ENCODE data around the gene SUCO. TPM values are rescaled to one million over a fixed set of nuclear protein-coding genes. Genes with fewer than 3 reads are reported as not detected.

The SUCO gene
- total RNA-seq, 2 experiments from 2014 or later, result 22.8 TPM

DNA sequence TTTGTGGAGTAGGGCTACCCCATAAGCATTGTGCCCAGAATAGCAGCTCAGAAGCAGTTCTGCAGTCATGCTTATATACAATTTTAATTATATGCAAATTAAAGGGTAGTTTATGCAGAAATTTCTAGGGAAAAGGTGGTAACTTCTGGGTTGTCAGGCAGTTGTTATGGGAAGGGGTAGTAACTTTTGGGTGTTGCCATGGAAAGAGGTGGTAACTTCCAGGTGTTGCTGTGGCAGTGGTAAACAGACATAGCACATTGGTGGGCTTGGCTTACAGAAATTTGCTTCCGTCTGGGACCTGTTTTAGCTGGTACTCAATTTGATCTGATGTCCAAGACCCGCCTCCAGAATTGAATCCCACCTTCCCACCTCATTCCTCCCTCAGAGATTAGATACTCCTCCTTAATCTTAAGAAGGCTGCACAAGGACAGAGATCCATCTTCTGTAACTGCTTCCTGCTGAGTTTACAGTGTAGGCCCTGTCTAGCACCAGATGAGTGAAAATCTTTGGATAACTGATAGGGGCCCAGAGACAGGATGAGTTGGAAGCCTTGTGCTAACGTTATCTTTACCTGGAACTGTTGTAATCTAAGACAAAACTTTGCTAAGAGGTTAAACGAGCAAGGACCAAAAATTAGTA lies 26.7 kb downstream of the SUCO start:
- no peak for DNase-seq
- Mint-ChIP-seq H3K27ac (no peak overlapping the region), H3K36me3 (ENCODE audit: low read depth) (peaks cover 54% of the 10 kb centered on the region), H3K9me3 (peaks cover 2% of the 10 kb centered on the region), H3K27me3 (no peaks in the 10 kb centered on the region), H3K4me3 (no peak overlapping the region), H3K4me1 (ENCODE audit: low read depth) (peaks cover 11% of the 10 kb centered on the region)
- ATAC-seq, result no peak
- TF ChIP-seq, protein P1, sequence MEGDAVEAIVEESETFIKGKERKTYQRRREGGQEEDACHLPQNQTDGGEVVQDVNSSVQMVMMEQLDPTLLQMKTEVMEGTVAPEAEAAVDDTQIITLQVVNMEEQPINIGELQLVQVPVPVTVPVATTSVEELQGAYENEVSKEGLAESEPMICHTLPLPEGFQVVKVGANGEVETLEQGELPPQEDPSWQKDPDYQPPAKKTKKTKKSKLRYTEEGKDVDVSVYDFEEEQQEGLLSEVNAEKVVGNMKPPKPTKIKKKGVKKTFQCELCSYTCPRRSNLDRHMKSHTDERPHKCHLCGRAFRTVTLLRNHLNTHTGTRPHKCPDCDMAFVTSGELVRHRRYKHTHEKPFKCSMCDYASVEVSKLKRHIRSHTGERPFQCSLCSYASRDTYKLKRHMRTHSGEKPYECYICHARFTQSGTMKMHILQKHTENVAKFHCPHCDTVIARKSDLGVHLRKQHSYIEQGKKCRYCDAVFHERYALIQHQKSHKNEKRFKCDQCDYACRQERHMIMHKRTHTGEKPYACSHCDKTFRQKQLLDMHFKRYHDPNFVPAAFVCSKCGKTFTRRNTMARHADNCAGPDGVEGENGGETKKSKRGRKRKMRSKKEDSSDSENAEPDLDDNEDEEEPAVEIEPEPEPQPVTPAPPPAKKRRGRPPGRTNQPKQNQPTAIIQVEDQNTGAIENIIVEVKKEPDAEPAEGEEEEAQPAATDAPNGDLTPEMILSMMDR (IDR thresholded peaks at IDR 0.05), result no peak
- CTCF ChIA-PET, result interaction anchor here (0.7 kb wide), 1 partner anchor 168 kb away, joined by 3 read pairs; no protein-coding TSS in a partner anchor
- POLR2A ChIA-PET, result interaction anchor here (1.7 kb wide), 1 partner anchor 15 kb away, joined by 3 read pairs; no protein-coding TSS in a partner anchor
- intact Hi-C loops (cut with micrococcal nuclease), result no loop called here

DNA sequence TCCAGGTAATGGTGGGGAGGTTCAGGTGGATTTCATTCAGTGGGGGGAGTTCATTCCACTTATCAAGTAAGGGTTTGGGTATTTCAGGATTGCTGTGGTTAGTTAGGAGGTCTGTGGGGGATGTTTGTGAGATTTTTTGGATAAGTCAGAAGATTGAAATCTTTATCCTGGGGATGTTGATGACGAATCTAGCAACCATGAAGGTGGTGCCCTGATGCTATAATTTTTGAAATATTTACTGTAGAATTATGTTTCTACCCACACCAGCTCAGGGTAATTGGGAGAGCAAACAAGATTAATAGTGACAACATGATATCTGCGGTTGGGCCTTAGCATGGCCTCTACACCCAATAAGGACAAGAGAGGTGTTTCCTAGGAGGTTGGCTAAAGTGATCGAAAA lies 28.3 kb downstream of the SUCO start:
- intact Hi-C loops (cut with micrococcal nuclease), result no loop called here
- H3K36me3 Mint-ChIP-seq (ENCODE audit: low read depth), result peaks cover 59% of the 10 kb centered on the region

DNA sequence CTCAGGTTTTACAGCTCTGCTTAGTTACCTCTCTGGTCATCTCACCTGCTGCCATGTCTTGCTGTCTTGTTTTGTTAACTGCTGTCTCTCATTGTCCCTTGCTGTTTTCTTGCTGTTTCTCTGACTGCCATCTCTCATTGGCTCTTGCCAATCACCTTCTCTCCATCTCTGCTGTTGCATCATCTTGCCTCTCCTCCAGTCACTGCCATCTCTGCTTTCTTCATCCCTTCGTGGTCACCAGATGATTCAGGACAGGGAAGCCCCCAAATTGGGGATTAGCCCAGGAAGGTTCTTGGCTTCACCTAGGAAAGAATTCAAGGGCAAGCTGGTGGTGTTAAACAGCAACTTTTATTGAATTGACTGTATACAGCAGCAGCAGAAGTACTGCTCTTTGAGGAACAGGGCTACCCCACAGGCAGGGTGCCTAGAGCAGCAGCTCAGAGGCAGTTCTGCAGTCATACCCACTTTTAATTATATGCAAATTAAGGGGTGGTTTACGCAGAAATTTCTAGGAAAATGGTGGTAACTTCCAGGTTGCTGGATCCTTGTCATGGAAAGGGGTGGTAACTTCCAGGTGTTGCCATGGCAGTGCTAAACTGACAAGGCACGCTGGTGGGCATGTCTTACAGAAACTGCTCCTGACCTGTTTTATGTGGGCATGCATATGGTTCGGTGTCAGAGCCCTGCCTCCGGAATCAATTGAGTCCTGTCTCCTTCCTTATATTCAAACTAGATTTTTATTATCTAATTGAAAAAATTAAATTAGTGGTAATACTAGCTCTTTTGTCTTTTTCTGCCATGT lies 33.4 kb downstream of the SUCO start:
- Mint-ChIP-seq H3K27ac (peak overlapping the region; percentile 80), H3K4me1 (ENCODE audit: low read depth) (peaks cover 13% of the 10 kb centered on the region), H3K27me3 (no peaks in the 10 kb centered on the region), H3K9me3 (peaks cover 5% of the 10 kb centered on the region), H3K4me3 (no peak overlapping the region), H3K36me3 (ENCODE audit: low read depth) (peaks cover 58% of the 10 kb centered on the region)
- peak; percentile 80 for ATAC-seq
- ChIA-PET POLR2A (no interaction called here), CTCF (interaction anchor here (1.0 kb wide), 1 partner anchor 160 kb away, joined by 4 read pairs; no protein-coding TSS in a partner anchor)
- TF ChIP-seq, protein P1 (IDR thresholded peaks at IDR 0.05), result no peak
- DNase-seq, result peak; percentile 33
- intact Hi-C loops (cut with micrococcal nuclease), result no loop called here

More for the DNA sequence above, 28.3 kb downstream of the SUCO start:
- Mint-ChIP-seq H3K4me1 (ENCODE audit: low read depth) (peaks cover 13% of the 10 kb centered on the region), H3K9me3 (peaks cover 2% of the 10 kb centered on the region), H3K27me3 (no peaks in the 10 kb centered on the region), H3K27ac (no peak overlapping the region), H3K4me3 (no peak overlapping the region)
- TF ChIP-seq, protein P1 (IDR thresholded peaks at IDR 0.05), result no peak
- no peak for DNase-seq
- ChIA-PET POLR2A (no interaction called here), CTCF (no interaction called here)
- no peak for ATAC-seq

DNA sequence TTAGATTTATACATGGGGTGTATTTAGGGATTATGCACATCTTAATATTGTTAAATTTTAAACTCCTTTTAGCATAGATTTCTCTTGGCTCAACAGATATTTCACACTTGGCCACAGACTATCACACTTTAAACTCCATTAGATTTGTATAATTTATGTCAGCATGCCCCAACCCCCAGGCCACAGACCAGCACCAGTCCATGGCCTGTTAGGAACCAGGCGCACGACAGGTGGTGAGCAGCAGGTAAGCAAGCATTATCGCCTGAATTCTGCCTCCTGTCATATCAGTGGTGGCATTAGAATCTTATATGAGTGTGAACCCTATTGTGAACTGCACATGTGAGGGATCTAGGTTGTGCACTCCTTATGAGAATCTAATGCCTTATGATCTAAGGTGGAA lies 34.8 kb downstream of the SUCO start:
- Mint-ChIP-seq H3K27me3 (no peaks in the 10 kb centered on the region), H3K4me1 (ENCODE audit: low read depth) (peaks cover 11% of the 10 kb centered on the region)

More for the DNA sequence above, 34.8 kb downstream of the SUCO start:
- Mint-ChIP-seq H3K36me3 (ENCODE audit: low read depth) (peaks cover 53% of the 10 kb centered on the region), H3K4me3 (no peak overlapping the region), H3K9me3 (peaks cover 5% of the 10 kb centered on the region), H3K27ac (peak overlapping the region; percentile 11)
- no peak for ATAC-seq
- ChIA-PET CTCF (no interaction called here), POLR2A (no interaction called here)
- intact Hi-C loops (cut with micrococcal nuclease), result no loop called here
- TF ChIP-seq, protein P1 (IDR thresholded peaks at IDR 0.05), result no peak
- DNase-seq, result no peak
